GM12892 (cell line): Measurements from ENCODE around the gene CD84.

Experiments
- POLR2A ChIP-seq: IDR thresholded peaks from 2 replicates; pipeline ENCODE4 v1.6.1; 2011; ENCODE audit warnings: low read depth, low read length, control low read depth
- POLR2AphosphoS5 ChIP-seq: IDR thresholded peaks from 2 replicates; pipeline ENCODE4 v1.6.1; 2011; ENCODE audit warnings: low read depth, low read length, control low read depth

GRCh38 chr1:160539684-160539989, 39.7 kb downstream of the CD84 start:
- no peak for TF ChIP-seq POLR2A
- no peak for TF ChIP-seq POLR2AphosphoS5
